OCI-LY7 (cell line): ENCODE measurements around the gene SLX4. TPM values are rescaled to one million over a fixed set of nuclear protein-coding genes. Genes with fewer than 3 reads are reported as not detected.

Experiments used
- BruUV-seq: library from RNA; stranded (reverse); fragments of 400-500 nt; replicated peaks from 2 replicates; lab custom pipeline; 2021; lab: Mats Ljungman, UMichigan
- CTCF ChIA-PET: fragments of 300-600 bp; sonication (Branson Sonifier 250); formaldehyde crosslinking; loops from one replicate; lab custom pipeline; 2022; ENCODE audit warnings: antibody characterized with exemption; ENCODE audit not compliant: unreplicated experiment; lab: Charles Lee
- POLR2A ChIA-PET: fragments of 300-600 bp; sonication (Branson Sonifier 250); formaldehyde crosslinking; loops from one replicate; lab custom pipeline; 2022; ENCODE audit warnings: antibody characterized with exemption; lab: Charles Lee
- DNase-seq: peaks from one replicate; pipeline ENCODE4 v3.0.0-alpha.2; 2015; ENCODE audit warnings: low spot score
- H2AFZ ChIP-seq: fragments of 200-600 bp; sonication (generic), shearing (Covaris generic); 2 replicates; pipeline ENCODE4 v1.6.1; 2014; ENCODE audit warnings: mild to moderate bottlenecking, antibody characterized with exemption, low read length, moderate library complexity
- H3K27ac ChIP-seq: fragments of 200-600 bp; sonication (generic); 2 replicates; pipeline ENCODE4 v1.5.1; 2014; ENCODE audit warnings: mixed run types, low read depth, mild to moderate bottlenecking, moderate library complexity, low read length, inconsistent platforms; ENCODE audit not compliant: poor library complexity, severe bottlenecking
- H3K36me3 ChIP-seq: fragments of 200-600 bp; sonication (generic); 2 replicates; pipeline ENCODE4 v1.6.1; 2014; ENCODE audit warnings: mild to moderate bottlenecking, antibody characterized with exemption, low read length, moderate library complexity, mixed read lengths; ENCODE audit not compliant: insufficient read depth
- H3K4me1 ChIP-seq: fragments of 200-600 bp; sonication (generic); 2 replicates; pipeline ENCODE4 v1.5.1; 2014; ENCODE audit warnings: mild to moderate bottlenecking, low read length; ENCODE audit not compliant: insufficient read depth, poor library complexity, severe bottlenecking
- H3K4me2 ChIP-seq: fragments of 200-600 bp; sonication (generic); 2 replicates; pipeline ENCODE4 v1.6.1; 2014; ENCODE audit warnings: mild to moderate bottlenecking, low read length
- H3K4me3 ChIP-seq: fragments of 200-600 bp; sonication (generic); 2 replicates; pipeline ENCODE4 v1.5.1; 2014; ENCODE audit warnings: mild to moderate bottlenecking, low read depth, low read length; ENCODE audit not compliant: poor library complexity, severe bottlenecking
- H3K79me2 ChIP-seq: fragments of 200-600 bp; sonication (generic); 2 replicates; pipeline ENCODE4 v1.6.1; 2016; ENCODE audit warnings: low read depth, mild to moderate bottlenecking, low read length, moderate library complexity, mixed read lengths; ENCODE audit not compliant: insufficient read depth
- H3K9me2 ChIP-seq: fragments of 200-600 bp; sonication (generic); 2 replicates; pipeline ENCODE4 v1.6.1; 2016; ENCODE audit warnings: mild to moderate bottlenecking, low read length, mixed read lengths; ENCODE audit not compliant: insufficient read depth
- H3K9me3 ChIP-seq: fragments of 200-600 bp; sonication (generic); 2 replicates; pipeline ENCODE4 v1.6.1; 2014; ENCODE audit warnings: mild to moderate bottlenecking, mixed run types, low read length, mixed read lengths
- H4K20me1 ChIP-seq: fragments of 200-600 bp; sonication (generic); 2 replicates; pipeline ENCODE4 v1.6.1; 2014; ENCODE audit warnings: mild to moderate bottlenecking, antibody characterized with exemption, low read length, moderate library complexity, mixed read lengths; ENCODE audit not compliant: insufficient read depth
- CTCF ChIP-seq: fragments of 200-600 bp; sonication (generic); conservative IDR thresholded peaks from 2 replicates; pipeline ENCODE4 v1.5.1; 2014; ENCODE audit warnings: mild to moderate bottlenecking, antibody characterized with exemption, low read length, moderate library complexity, mixed read lengths
- EZH2phosphoT487 ChIP-seq: fragments of 200-600 bp; sonication (generic); IDR thresholded peaks from 2 replicates; pipeline ENCODE4 v1.6.1; 2018; ENCODE audit warnings: low read depth, borderline replicate concordance, mild to moderate bottlenecking, mixed run types, antibody characterized with exemption, low read length, moderate library complexity, mixed read lengths
- intact Hi-C: fragments of 100-400 bp; cut with micrococcal nuclease; formaldehyde crosslinking; loops from one replicate; pipeline ENCODE4 v1.10.0; 2022; ENCODE audit not compliant: unreplicated experiment
- total RNA-seq, 2 experiments: library from RNA; depleted of rRNA in 1 of 2; stranded (reverse); fragments of >200 nt in 1 of 2; shearing (Covaris generic) in 1 of 2; gene quantifications; 2 replicates each; pipeline ENCODE4 v1.2.3, GENCODE V29; 2014 to 2022

The SLX4 gene
- total RNA-seq, 2 experiments from 2014 or later, result 13.2 to 35.7 TPM

DNA sequence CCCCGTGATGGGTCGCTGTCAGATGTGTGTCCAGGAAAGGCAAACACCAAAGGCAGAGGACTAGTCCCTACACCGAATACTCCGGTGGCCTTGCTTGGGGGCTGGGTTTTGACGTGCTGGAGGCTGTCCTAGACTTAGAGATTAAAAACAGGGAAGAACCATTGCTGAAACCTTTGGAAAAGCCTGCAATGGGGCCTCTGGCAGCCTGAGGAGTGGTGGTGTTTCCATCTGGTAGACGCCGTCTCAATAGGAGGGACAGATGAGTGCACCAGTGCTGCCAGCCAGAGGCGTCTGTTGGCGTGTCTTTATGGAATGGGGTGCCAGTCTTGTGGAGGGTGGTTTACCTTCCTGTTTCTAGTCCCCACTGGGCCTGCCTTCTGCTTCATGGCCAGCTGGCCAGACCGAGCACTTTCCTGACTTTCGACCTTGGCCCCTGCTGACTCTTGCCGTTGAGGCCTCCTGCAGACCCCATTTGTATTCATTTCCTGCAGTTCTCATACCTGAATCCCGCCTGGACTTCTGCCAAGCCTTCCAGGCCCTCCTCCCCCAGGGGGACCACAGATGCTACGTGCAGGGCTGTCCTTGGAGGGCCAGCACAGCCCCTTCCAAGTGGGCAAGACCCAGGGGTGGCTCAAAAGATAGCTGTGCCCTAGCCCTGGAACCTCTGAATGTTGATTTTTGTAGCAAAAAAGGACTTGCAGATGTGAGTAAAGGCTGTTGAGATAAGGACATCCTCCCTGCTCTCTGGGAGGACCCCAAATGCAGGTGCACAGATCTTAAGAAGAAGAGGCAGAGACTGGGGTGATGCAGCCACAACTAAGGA is 41.2 kb upstream of the SLX4 start:
- Histone ChIP-seq H2AFZ (no peak overlapping the region), H3K27ac (no peak overlapping the region), H3K4me2 (no peak overlapping the region), H4K20me1 (no peaks in the 10 kb centered on the region), H3K36me3 (peaks cover 63% of the 10 kb centered on the region), H3K4me1 (peaks cover 12% of the 10 kb centered on the region), H3K9me2 (no peaks in the 10 kb centered on the region), H3K4me3 (no peak overlapping the region), H3K79me2 (no peaks in the 10 kb centered on the region), H3K9me3 (no peaks in the 10 kb centered on the region)
- intact Hi-C loops, result no loop called here
- ChIA-PET CTCF (no interaction called here), POLR2A (no interaction called here)
- DNase-seq, result no peak
- no TSS peak for BruUV-seq
- TF ChIP-seq CTCF, result no peak
- no peak for TF ChIP-seq EZH2phosphoT487

DNA sequence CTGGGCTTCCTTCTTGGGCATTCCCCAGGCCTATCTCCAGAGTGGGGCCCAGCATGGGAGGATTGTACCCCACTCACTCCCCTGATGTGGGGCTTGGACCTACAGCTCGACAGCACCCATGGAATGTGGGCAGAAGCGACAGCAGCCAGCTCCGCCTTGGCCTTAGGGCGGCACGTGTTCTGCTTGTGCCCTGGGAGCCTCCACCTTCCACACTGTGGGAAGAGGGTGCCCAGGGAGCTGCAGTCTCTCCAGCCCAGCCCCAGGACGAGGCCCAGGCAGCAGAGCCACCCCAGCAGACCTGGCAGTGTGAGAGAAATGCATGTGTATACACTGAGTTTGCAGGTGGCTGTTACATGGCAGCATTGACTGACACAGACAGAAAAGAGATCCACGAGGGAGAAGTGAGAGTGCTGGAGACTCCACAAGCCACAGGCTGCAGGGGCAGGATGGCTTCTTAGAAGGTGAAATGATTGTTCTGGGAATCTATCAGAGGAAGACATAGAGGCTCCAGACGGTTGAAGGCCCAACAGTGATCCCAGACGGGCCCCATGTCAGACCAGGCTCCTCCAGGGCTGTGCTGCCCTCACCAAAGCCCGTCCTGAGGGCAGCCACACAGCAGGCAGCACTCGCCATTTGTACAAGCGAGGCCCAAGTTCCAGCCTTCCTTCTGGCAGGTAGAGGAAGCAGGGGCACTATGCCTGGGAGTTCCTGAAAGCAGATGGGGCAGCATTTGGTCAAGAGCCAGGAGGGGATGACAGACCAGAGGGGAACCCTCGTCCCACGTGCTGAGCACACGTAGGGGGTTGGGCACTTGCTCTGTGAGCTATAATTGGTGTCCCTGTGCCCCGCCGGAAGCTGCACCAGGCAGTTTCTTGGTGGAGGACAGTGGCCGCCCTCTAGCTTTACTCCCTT is 40.3 kb upstream of the SLX4 start:
- Histone ChIP-seq H3K4me3 (no peak overlapping the region), H3K79me2 (no peaks in the 10 kb centered on the region), H3K4me1 (peaks cover 12% of the 10 kb centered on the region), H3K36me3 (peaks cover 55% of the 10 kb centered on the region), H3K9me2 (no peaks in the 10 kb centered on the region), H2AFZ (no peak overlapping the region), H4K20me1 (no peaks in the 10 kb centered on the region), H3K27ac (no peak overlapping the region), H3K4me2 (no peak overlapping the region), H3K9me3 (no peaks in the 10 kb centered on the region)
- ChIA-PET POLR2A (no interaction called here), CTCF (no interaction called here)
- TF ChIP-seq EZH2phosphoT487 (no peak), CTCF (no peak)
- BruUV-seq, result no TSS peak
- intact Hi-C loops, result no loop called here
- no peak for DNase-seq
